ENCODE measurements around the gene PRC1.

DNA sequence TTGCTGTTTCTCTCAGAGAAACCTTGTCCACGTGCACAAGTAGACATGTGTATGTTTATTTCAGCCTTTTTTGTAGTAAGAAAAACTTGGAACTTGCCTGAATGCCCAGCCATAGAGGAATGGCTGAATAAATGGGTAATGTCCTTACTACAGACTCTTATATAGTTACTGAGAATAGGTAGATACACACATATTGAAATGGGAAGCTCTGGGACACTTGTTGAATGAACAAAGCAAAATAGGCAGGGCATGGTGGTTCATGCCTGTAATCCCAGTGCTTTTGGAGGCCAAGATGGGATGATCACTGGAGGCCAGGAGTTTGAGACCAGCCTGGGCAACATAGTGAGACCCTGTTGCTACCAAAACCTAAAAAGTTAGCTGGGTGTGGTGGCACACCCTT is 57.5 kb downstream of the PRC1 start:
- TF ChIP-seq, protein P1, sequence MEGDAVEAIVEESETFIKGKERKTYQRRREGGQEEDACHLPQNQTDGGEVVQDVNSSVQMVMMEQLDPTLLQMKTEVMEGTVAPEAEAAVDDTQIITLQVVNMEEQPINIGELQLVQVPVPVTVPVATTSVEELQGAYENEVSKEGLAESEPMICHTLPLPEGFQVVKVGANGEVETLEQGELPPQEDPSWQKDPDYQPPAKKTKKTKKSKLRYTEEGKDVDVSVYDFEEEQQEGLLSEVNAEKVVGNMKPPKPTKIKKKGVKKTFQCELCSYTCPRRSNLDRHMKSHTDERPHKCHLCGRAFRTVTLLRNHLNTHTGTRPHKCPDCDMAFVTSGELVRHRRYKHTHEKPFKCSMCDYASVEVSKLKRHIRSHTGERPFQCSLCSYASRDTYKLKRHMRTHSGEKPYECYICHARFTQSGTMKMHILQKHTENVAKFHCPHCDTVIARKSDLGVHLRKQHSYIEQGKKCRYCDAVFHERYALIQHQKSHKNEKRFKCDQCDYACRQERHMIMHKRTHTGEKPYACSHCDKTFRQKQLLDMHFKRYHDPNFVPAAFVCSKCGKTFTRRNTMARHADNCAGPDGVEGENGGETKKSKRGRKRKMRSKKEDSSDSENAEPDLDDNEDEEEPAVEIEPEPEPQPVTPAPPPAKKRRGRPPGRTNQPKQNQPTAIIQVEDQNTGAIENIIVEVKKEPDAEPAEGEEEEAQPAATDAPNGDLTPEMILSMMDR (IDR thresholded peaks at IDR 0.05), result no peak
- TF ChIP-seq POLR2A (IDR thresholded peaks at IDR 0.05) (no peak), POLR2AphosphoS5 (IDR thresholded peaks at IDR 0.05) (no peak), EP300 (IDR thresholded peaks at IDR 0.05) (no peak)

All from gastroesophageal sphincter (tissue), 3 donors.